ENCODE data around the gene LMX1B. TPM values are rescaled to one million over a fixed set of nuclear protein-coding genes. Genes with fewer than 3 reads are reported as not detected.
A peak's percentile ranks its signal among the peaks of the same experiment; 100 is the strongest.

LMX1B gene
- total RNA-seq (1 to 10 TPM; 7.6 TPM), polyA plus RNA-seq (ENCODE audit: insufficient read depth, low read depth, low replicate concordance) (2.8 TPM)
- long read RNA-seq, donor 1 = 0 reads
- long read RNA-seq, donor 2 = 0 reads

DNA sequence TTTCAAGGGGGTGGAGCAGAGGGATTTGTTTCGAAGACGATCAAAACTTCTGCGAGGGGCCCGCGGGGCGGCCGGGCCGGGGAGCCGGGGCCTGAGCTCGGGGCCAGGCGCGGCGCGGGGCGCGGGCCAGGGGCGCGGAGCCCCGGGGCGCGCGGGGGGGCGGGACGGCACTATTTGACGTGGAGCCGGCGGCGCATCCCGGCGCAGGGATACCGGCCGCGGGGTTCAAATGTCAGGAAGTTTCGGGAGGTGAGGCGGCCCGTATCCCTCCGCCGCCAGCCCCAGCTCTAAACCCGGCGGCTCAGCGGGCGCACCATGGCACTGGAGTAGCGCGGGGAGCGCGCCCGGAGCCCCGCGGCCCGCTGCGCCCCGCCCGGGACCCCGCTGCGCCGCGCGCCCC is at the start of gene LMX1B:
TSS of gene LMX1B (plus strand) at position 278 of the 400 bp plus-strand sequence. CDS start 522 bp downstream, outside the sequence.
- Histone ChIP-seq H3K27ac (no peak within 1 kb of the TSS), H3K9me3 (no peaks in the 10 kb centered on the region), H3K4me1 (peaks cover 17% of the 10 kb centered on the region), H3K36me3 (ENCODE audit: low read depth, missing control alignments) (no peaks in the 10 kb centered on the region), H3K27me3 (no peaks in the 10 kb centered on the region), H3K4me3 (peak within 1 kb of the TSS in 1 of 2 donors; percentile 27)
- WGBS, 2 donors = 2 to 4% methylated on average over 8 to 42 of the region's 58 CpGs
- TF ChIP-seq POLR2A (IDR thresholded peaks at IDR 0.05) (no peak), CTCF (IDR thresholded peaks at IDR 0.05) (no peak)
- DNase-seq = peak; percentile 77
- intact Hi-C loops (cut with DNase I; ENCODE audit: low total_unique reads) = no loop called here

- no peaks in the 10 kb centered on the region for H3K36me3 ChIP-seq (ENCODE audit: low read depth, missing control alignments)
- no peaks in the 10 kb centered on the region for H3K4me1 ChIP-seq
- H3K27me3 ChIP-seq = no peaks in the 10 kb centered on the region
- no peak for TF ChIP-seq POLR2A (IDR thresholded peaks at IDR 0.05)
- TF ChIP-seq CTCF (IDR thresholded peaks at IDR 0.05) = no peak
- H3K27ac ChIP-seq = no peak overlapping the region
- H3K4me3 ChIP-seq = no peak overlapping the region
- no peak for DNase-seq
- no peaks in the 10 kb centered on the region for H3K9me3 ChIP-seq
- intact Hi-C loops (cut with DNase I; ENCODE audit: low total_unique reads) = no loop called here
- WGBS, 2 donors = 50 to 52% methylated on average over 9 to 10 of the region's 10 CpGs
Observed at GRCh38 chr9:126564128-126564527, 49.6 kb upstream of the LMX1B start.

- WGBS, 2 donors = 70% methylated on average over 5 of the region's 5 CpGs; no CpG with 5 or more reads in 1 of the 2 donors
- intact Hi-C loops (cut with DNase I; ENCODE audit: low total_unique reads) = no loop called here
- TF ChIP-seq CTCF (IDR thresholded peaks at IDR 0.05) (no peak), POLR2A (IDR thresholded peaks at IDR 0.05) (no peak)
Observed at GRCh38 chr9:126564716-126565115, 49.0 kb upstream of the LMX1B start.

GRCh38 chr9:126565336-126566128 is 48.2 kb upstream of the LMX1B start:
- WGBS, 2 donors = 85 to 88% methylated on average over 9 to 11 of the region's 11 CpGs
- Histone ChIP-seq H3K4me3 (no peak overlapping the region), H3K27ac (no peak overlapping the region), H3K9me3 (no peaks in the 10 kb centered on the region), H3K36me3 (ENCODE audit: low read depth, missing control alignments) (no peaks in the 10 kb centered on the region), H3K4me1 (no peaks in the 10 kb centered on the region), H3K27me3 (no peaks in the 10 kb centered on the region)
- intact Hi-C loops (cut with DNase I; ENCODE audit: low total_unique reads) = no loop called here
- no peak for DNase-seq
- TF ChIP-seq POLR2A (IDR thresholded peaks at IDR 0.05) = no peak
- TF ChIP-seq CTCF (IDR thresholded peaks at IDR 0.05) = no peak

More at GRCh38 chr9:126564716-126565115, 49.0 kb upstream of the LMX1B start:
- no peak overlapping the region for H3K4me3 ChIP-seq
- no peaks in the 10 kb centered on the region for H3K36me3 ChIP-seq (ENCODE audit: low read depth, missing control alignments)
- no peak for DNase-seq
- no peaks in the 10 kb centered on the region for H3K27me3 ChIP-seq
- no peak overlapping the region for H3K27ac ChIP-seq
- H3K4me1 ChIP-seq = no peaks in the 10 kb centered on the region
- H3K9me3 ChIP-seq = no peaks in the 10 kb centered on the region
